OCI-LY1 (cell line): Measurements from ENCODE around the gene SLC17A9.
A peak's percentile ranks its signal among the peaks of the same experiment; 100 is the strongest.

Experiments used
- H2AFZ ChIP-seq: fragments of 200-600 bp; sonication (generic), shearing (Covaris generic); 2 replicates; pipeline ENCODE4 v1.6.0; 2014; ENCODE audit warnings: antibody characterized with exemption, mild to moderate bottlenecking, low read length
- H3F3A ChIP-seq: fragments of 200-600 bp; sonication (generic), shearing (Covaris generic); 2 replicates; pipeline ENCODE4 v1.6.0; 2014; ENCODE audit warnings: mild to moderate bottlenecking, antibody characterized with exemption, low read length, moderate library complexity; ENCODE audit not compliant: insufficient read depth
- H3K27ac ChIP-seq: fragments of 200-600 bp; sonication (generic); 2 replicates; pipeline ENCODE4 v1.5.1; 2014; ENCODE audit warnings: low read length, mixed run types, mild to moderate bottlenecking, low read depth; ENCODE audit not compliant: poor library complexity, severe bottlenecking
- H3K27me3 ChIP-seq: fragments of 200-600 bp; sonication (generic); 2 replicates; pipeline ENCODE4 v1.6.0; 2014; ENCODE audit warnings: antibody characterized with exemption, mild to moderate bottlenecking, low read length, moderate library complexity; ENCODE audit not compliant: insufficient read depth
- H3K36me3 ChIP-seq: fragments of 200-600 bp; sonication (generic); 2 replicates; pipeline ENCODE4 v1.6.1; 2014; ENCODE audit warnings: mild to moderate bottlenecking, antibody characterized with exemption, low read length, moderate library complexity, mixed read lengths; ENCODE audit not compliant: insufficient read depth
- H3K4me1 ChIP-seq: fragments of 200-600 bp; sonication (generic); 2 replicates; pipeline ENCODE4 v1.5.1; 2014; ENCODE audit warnings: mild to moderate bottlenecking, low read length, moderate library complexity; ENCODE audit not compliant: insufficient read depth, severe bottlenecking
- H3K4me2 ChIP-seq: fragments of 200-600 bp; sonication (generic), shearing (Covaris generic); 2 replicates; pipeline ENCODE4 v1.6.1; 2014; ENCODE audit warnings: low read length
- H3K4me3 ChIP-seq: fragments of 200-600 bp; sonication (generic); 2 replicates; pipeline ENCODE4 v1.5.1; 2014; ENCODE audit warnings: low read length, low read depth, mild to moderate bottlenecking, mixed read lengths; ENCODE audit not compliant: poor library complexity, severe bottlenecking
- H3K79me2 ChIP-seq: fragments of 200-600 bp; shearing (Covaris generic); 2 replicates; pipeline ENCODE4 v1.6.1; 2016; ENCODE audit warnings: mixed run types, low read length, mixed read lengths; ENCODE audit not compliant: insufficient read depth
- H3K9ac ChIP-seq: fragments of 200-600 bp; sonication (generic), shearing (Covaris generic); 2 replicates; pipeline ENCODE4 v1.6.1; 2014; ENCODE audit warnings: mild to moderate bottlenecking, low read length, mixed read lengths
- H3K9me2 ChIP-seq: fragments of 200-600 bp; sonication (generic), shearing (Covaris generic); 2 replicates; pipeline ENCODE4 v1.6.1; 2014; ENCODE audit warnings: low read depth, mild to moderate bottlenecking, low read length, mixed read lengths
- H3K9me3 ChIP-seq: fragments of 200-600 bp; shearing (Covaris generic); 2 replicates; pipeline ENCODE4 v1.6.1; 2014; ENCODE audit warnings: low read length, mixed read lengths
- H4K20me1 ChIP-seq: fragments of 200-600 bp; sonication (generic), shearing (Covaris generic); 2 replicates; pipeline ENCODE4 v1.6.0; 2016; ENCODE audit warnings: mild to moderate bottlenecking, low read length; ENCODE audit not compliant: insufficient read depth
- CTCF ChIP-seq: fragments of 200-600 bp; sonication (generic), shearing (Covaris generic); IDR thresholded peaks from 2 replicates; pipeline ENCODE4 v1.5.1; 2017; ENCODE audit warnings: mild to moderate bottlenecking, antibody characterized with exemption, low read length, moderate library complexity, mixed read lengths
- EZH2 ChIP-seq: fragments of 200-600 bp; sonication (generic), shearing (Covaris generic); IDR thresholded peaks from 2 replicates; pipeline ENCODE4 v1.8.0; 2017; ENCODE audit warnings: borderline replicate concordance, mixed run types, mild to moderate bottlenecking, antibody characterized with exemption, low read length, moderate library complexity, mixed read lengths

SLC17A9 gene

GRCh38 chr20:62914970-62915457, 37.5 kb upstream of the SLC17A9 start:
- H3F3A ChIP-seq = no peaks in the 10 kb centered on the region
- H3K4me2 ChIP-seq = peak overlapping the region; percentile 0; the same call in 1 of the 2 replicates
- H3K27ac ChIP-seq = no peak overlapping the region
- no peak overlapping the region for H2AFZ ChIP-seq
- H4K20me1 ChIP-seq = peaks cover 12% of the 10 kb centered on the region; the same call in 1 of the 2 replicates
- peaks cover 38% of the 10 kb centered on the region for H3K36me3 ChIP-seq
- peaks cover 49% of the 10 kb centered on the region for H3K4me1 ChIP-seq
- H3K27me3 ChIP-seq = no peaks in the 10 kb centered on the region
- H3K4me3 ChIP-seq = no peak overlapping the region
- TF ChIP-seq EZH2 (no peak), CTCF (no peak)
- H3K9me3 ChIP-seq = no peaks in the 10 kb centered on the region
- no peaks in the 10 kb centered on the region for H3K9me2 ChIP-seq
- H3K9ac ChIP-seq = no peak overlapping the region
- H3K79me2 ChIP-seq = peaks cover 72% of the 10 kb centered on the region

GRCh38 chr20:62916703-62917476, 35.6 kb upstream of the SLC17A9 start:
- Histone ChIP-seq H3F3A (no peaks in the 10 kb centered on the region), H3K4me1 (peaks cover 62% of the 10 kb centered on the region), H3K79me2 (peaks cover 90% of the 10 kb centered on the region), H3K9ac (no peak overlapping the region), H3K36me3 (peaks cover 19% of the 10 kb centered on the region), H3K27me3 (no peaks in the 10 kb centered on the region), H3K27ac (no peak overlapping the region), H3K9me3 (no peaks in the 10 kb centered on the region), H3K4me3 (no peak overlapping the region), H3K4me2 (no peak overlapping the region), H2AFZ (no peak overlapping the region), H3K9me2 (no peaks in the 10 kb centered on the region), H4K20me1 (peaks cover 12% of the 10 kb centered on the region; the same call in 1 of the 2 replicates)
- TF ChIP-seq CTCF = no peak
- no peak for TF ChIP-seq EZH2

- Histone ChIP-seq H4K20me1 (peaks cover 12% of the 10 kb centered on the region; the same call in 1 of the 2 replicates), H3K36me3 (peaks cover 14% of the 10 kb centered on the region), H3K4me3 (no peak overlapping the region), H3F3A (no peaks in the 10 kb centered on the region), H3K9me2 (no peaks in the 10 kb centered on the region), H2AFZ (no peak overlapping the region), H3K9me3 (no peaks in the 10 kb centered on the region), H3K4me2 (peak overlapping the region; percentile 18; the same call in 1 of the 2 replicates), H3K4me1 (peaks cover 66% of the 10 kb centered on the region), H3K9ac (no peak overlapping the region), H3K79me2 (peaks cover 96% of the 10 kb centered on the region), H3K27me3 (no peaks in the 10 kb centered on the region), H3K27ac (no peak overlapping the region)
- TF ChIP-seq CTCF = no peak
- no peak for TF ChIP-seq EZH2
These were observed 34.8 kb upstream of the SLC17A9 start for GRCh38 chr20:62917720-62918119.
